HEK293 (cell line): Measurements from ENCODE around the gene LRRC75A.

Experiments
- ZNF16 ChIP-seq: fragments of 450-650 bp; formaldehyde crosslinking; IDR thresholded peaks from 2 replicates; pipeline ENCODE4 v1.5.1; 2016; ENCODE audit warnings: low read depth, missing biosample characterization, missing genetic modification characterization
- TF ChIP-seq, protein P1 (sequence below): IDR thresholded peaks from 2 replicates; pipeline ENCODE4 v1.6.1; 2011; ENCODE audit warnings: mild to moderate bottlenecking, low read depth, low read length, borderline replicate concordance
- TF ChIP-seq, protein P2 (sequence below): fragments of 450-650 bp; formaldehyde crosslinking; IDR thresholded peaks from 2 replicates; pipeline ENCODE4 v1.5.1; 2016; ENCODE audit warnings: missing biosample characterization, missing genetic modification characterization

DNA sequence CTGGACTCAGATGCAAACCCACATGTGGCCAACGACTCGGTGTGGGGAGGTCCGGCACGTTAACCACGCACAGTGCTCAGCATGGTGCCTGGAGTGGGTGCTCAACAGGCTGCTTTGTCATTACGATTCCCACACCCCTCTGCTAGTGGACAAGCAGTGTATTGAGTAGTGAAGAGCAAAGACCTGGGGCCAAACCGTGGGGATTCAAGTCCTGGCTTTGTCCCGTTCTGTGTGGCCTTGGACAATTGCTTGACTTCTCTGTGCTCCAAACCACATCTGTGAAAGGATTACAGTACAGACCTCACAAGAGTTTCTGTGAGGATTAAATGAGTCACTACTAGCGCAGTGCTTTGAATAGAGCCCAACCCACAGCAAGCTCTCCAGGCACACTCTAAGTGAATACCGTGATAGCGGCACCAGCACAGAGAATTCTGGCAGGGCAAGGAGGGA is 42.8 kb downstream of the LRRC75A start:
- TF ChIP-seq ZNF16 (tag by site-specific recombination) = no peak
- TF ChIP-seq, protein P1, sequence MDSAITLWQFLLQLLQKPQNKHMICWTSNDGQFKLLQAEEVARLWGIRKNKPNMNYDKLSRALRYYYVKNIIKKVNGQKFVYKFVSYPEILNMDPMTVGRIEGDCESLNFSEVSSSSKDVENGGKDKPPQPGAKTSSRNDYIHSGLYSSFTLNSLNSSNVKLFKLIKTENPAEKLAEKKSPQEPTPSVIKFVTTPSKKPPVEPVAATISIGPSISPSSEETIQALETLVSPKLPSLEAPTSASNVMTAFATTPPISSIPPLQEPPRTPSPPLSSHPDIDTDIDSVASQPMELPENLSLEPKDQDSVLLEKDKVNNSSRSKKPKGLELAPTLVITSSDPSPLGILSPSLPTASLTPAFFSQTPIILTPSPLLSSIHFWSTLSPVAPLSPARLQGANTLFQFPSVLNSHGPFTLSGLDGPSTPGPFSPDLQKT = no peak
- TF ChIP-seq, protein P2, sequence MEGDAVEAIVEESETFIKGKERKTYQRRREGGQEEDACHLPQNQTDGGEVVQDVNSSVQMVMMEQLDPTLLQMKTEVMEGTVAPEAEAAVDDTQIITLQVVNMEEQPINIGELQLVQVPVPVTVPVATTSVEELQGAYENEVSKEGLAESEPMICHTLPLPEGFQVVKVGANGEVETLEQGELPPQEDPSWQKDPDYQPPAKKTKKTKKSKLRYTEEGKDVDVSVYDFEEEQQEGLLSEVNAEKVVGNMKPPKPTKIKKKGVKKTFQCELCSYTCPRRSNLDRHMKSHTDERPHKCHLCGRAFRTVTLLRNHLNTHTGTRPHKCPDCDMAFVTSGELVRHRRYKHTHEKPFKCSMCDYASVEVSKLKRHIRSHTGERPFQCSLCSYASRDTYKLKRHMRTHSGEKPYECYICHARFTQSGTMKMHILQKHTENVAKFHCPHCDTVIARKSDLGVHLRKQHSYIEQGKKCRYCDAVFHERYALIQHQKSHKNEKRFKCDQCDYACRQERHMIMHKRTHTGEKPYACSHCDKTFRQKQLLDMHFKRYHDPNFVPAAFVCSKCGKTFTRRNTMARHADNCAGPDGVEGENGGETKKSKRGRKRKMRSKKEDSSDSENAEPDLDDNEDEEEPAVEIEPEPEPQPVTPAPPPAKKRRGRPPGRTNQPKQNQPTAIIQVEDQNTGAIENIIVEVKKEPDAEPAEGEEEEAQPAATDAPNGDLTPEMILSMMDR = no peak
